ENCODE data around the gene PIK3CB. TPM values are rescaled to one million over a fixed set of nuclear protein-coding genes. Genes with fewer than 3 reads are reported as not detected.

Gene PIK3CB
- total and polyA plus RNA-seq, 10 of the 15 experiments (the other 5 are each of a cell fraction or from before 2014, with no cell fraction given), result 5.0 to 18.4 (median 10.4) TPM

DNA sequence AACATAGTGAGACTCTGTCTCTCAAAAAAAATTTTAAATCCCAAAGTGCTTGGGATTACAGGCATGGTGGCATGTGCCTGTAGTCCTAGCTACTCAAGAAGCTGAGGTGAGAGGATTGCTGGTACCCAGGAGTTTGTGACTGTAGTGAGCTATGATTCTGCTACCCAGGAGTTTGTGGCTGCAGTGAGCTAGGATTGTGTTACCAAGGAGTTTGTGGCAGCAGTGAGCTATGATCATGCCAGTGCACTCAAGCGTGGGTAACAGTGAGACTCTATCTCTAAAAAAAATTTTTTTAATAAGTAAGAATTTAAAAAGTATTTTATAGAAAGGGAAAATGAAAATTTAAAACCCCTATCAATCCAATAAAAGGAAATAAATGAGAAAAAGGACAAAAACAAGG is 156.6 kb downstream of the PIK3CB start (continued):
- TF ChIP-seq, protein P1, sequence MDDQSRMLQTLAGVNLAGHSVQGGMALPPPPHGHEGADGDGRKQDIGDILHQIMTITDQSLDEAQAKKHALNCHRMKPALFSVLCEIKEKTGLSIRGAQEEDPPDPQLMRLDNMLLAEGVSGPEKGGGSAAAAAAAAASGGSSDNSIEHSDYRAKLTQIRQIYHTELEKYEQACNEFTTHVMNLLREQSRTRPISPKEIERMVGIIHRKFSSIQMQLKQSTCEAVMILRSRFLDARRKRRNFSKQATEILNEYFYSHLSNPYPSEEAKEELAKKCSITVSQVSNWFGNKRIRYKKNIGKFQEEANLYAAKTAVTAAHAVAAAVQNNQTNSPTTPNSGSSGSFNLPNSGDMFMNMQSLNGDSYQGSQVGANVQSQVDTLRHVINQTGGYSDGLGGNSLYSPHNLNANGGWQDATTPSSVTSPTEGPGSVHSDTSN (IDR thresholded peaks at IDR 0.05; ENCODE audit: insufficient replicate concordance, low read depth, low read length), result no peak
- no peak for TF ChIP-seq ZNF274 (IDR thresholded peaks at IDR 0.05; ENCODE audit: insufficient read depth, insufficient read length)
- no peak for TF ChIP-seq PAX8 (IDR thresholded peaks at IDR 0.05)
- TF ChIP-seq SREBF2 (IDR thresholded peaks at IDR 0.05; ENCODE audit: low read length), result no peak

DNA sequence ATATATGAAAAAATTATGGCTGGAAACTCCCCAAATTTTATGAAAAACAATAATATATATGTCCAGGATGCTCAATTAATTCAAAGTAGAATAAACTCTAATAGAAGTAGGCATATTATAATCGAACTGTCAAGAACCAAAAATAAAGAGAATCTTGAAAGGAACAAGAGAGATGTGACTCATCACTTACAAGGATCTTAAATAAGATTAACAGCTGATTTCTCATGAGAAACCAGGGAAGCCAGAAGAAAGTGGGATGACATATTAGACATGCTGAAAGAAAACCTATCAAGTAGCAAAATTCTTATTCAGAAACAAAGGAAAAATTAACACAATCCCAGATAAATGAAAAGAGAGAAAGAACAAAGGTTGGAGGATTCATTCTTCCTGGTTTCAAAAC is 159.3 kb downstream of the PIK3CB start:
- no peak overlapping the region for H3K4me2 ChIP-seq (ENCODE audit: control insufficient read depth, insufficient read depth)
- H2AFZ ChIP-seq (ENCODE audit: control insufficient read depth, low read depth, low read length), result no peak overlapping the region
- H4K20me1 ChIP-seq (ENCODE audit: control insufficient read depth, insufficient read depth), result no peaks in the 10 kb centered on the region
- no peak overlapping the region for H3K27ac ChIP-seq (ENCODE audit: control insufficient read depth, insufficient read depth)
- intact Hi-C loops (cut with micrococcal nuclease; ENCODE audit: unreplicated experiment) (no loop called here), in situ Hi-C loops (cut with MboI) (no loop called here)
- no peaks in the 10 kb centered on the region for H3K4me1 ChIP-seq (ENCODE audit: control insufficient read depth, insufficient read depth, low read length)
- TF ChIP-seq MTA3 (IDR thresholded peaks at IDR 0.05; ENCODE audit: borderline replicate concordance, low read length) (no peak), CBX5 (IDR thresholded peaks at IDR 0.05; ENCODE audit: low read depth) (0 out of 2 replicates have a peak, but pooled peaks have one; percentile 74), CREB1 (IDR thresholded peaks at IDR 0.05; ENCODE audit: low read depth) (no peak)
- TF ChIP-seq, protein P2, sequence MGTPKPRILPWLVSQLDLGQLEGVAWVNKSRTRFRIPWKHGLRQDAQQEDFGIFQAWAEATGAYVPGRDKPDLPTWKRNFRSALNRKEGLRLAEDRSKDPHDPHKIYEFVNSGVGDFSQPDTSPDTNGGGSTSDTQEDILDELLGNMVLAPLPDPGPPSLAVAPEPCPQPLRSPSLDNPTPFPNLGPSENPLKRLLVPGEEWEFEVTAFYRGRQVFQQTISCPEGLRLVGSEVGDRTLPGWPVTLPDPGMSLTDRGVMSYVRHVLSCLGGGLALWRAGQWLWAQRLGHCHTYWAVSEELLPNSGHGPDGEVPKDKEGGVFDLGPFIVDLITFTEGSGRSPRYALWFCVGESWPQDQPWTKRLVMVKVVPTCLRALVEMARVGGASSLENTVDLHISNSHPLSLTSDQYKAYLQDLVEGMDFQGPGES (IDR thresholded peaks at IDR 0.05), result no peak
- TF ChIP-seq, protein P3, sequence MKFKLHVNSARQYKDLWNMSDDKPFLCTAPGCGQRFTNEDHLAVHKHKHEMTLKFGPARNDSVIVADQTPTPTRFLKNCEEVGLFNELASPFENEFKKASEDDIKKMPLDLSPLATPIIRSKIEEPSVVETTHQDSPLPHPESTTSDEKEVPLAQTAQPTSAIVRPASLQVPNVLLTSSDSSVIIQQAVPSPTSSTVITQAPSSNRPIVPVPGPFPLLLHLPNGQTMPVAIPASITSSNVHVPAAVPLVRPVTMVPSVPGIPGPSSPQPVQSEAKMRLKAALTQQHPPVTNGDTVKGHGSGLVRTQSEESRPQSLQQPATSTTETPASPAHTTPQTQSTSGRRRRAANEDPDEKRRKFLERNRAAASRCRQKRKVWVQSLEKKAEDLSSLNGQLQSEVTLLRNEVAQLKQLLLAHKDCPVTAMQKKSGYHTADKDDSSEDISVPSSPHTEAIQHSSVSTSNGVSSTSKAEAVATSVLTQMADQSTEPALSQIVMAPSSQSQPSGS (IDR thresholded peaks at IDR 0.05; ENCODE audit: low read length), result no peak
- TF ChIP-seq, protein P4, sequence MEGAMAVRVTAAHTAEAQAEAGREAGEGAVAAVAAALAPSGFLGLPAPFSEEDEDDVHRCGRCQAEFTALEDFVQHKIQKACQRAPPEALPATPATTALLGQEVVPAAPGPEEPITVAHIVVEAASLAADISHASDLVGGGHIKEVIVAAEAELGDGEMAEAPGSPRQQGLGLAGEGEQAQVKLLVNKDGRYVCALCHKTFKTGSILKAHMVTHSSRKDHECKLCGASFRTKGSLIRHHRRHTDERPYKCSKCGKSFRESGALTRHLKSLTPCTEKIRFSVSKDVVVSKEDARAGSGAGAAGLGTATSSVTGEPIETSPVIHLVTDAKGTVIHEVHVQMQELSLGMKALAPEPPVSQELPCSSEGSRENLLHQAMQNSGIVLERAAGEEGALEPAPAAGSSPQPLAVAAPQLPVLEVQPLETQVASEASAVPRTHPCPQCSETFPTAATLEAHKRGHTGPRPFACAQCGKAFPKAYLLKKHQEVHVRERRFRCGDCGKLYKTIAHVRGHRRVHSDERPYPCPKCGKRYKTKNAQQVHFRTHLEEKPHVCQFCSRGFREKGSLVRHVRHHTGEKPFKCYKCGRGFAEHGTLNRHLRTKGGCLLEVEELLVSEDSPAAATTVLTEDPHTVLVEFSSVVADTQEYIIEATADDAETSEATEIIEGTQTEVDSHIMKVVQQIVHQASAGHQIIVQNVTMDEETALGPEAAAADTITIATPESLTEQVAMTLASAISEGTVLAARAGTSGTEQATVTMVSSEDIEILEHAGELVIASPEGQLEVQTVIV (IDR thresholded peaks at IDR 0.05; ENCODE audit: borderline replicate concordance, partially characterized antibody), result no peak
- no peak overlapping the region for H3K9ac ChIP-seq (ENCODE audit: control insufficient read depth, insufficient read depth, low read length)
- no peak for FAIRE-seq
- ChIA-PET POLR2A (no interaction called here), CTCF (interaction anchor here (0.6 kb wide), 1 partner anchor 241 kb away, joined by 3 read pairs; no protein-coding TSS in a partner anchor), SMC1A (ENCODE audit: uncharacterized antibody, unreplicated experiment) (no interaction called here), RAD21 (ENCODE audit: unreplicated experiment) (no interaction called here)
- DNase-seq (ENCODE audit: low read depth, low spot score), result no peak
- H3K79me2 ChIP-seq (ENCODE audit: control insufficient read depth, insufficient read depth, low read length), result no peaks in the 10 kb centered on the region
- 91% methylated on average over 1 of the region's 1 CpG for WGBS (ENCODE audit: insufficient coverage, insufficient replicate concordance, low lambda C conversion rate, missing lambda C conversion rate)
- no peak overlapping the region for H3K4me3 ChIP-seq
- H3K27me3 ChIP-seq (replicated peaks in 1 of 2; ENCODE audit: control insufficient read depth in 2 of 2, insufficient read depth in 2 of 2, low read length in 1 of 2), result no peaks in the 10 kb centered on the region
- H3K9me3 ChIP-seq (replicated peaks; ENCODE audit: control insufficient read depth, insufficient read depth, low read length), result peaks cover 8% of the 10 kb centered on the region
- BruUV-seq (replicated peaks), result no TSS peak
- no peaks in the 10 kb centered on the region; a peak in 1 of 4 replicates for H3K36me3 ChIP-seq (ENCODE audit: control insufficient read depth in 2 of 2, insufficient read depth in 2 of 2, low read length in 1 of 2)
- no peak for ATAC-seq
